Activated T-helper 9 cell treated with anti-CD3 and anti-CD28 coated beads, Interleukin-2, amount 50 U/mL, for 16 hours (primary cell): ENCODE results near the gene MOAP1.
"Not testable (repeated sequence)": the region's sequence is repeated elsewhere in the genome, so short reads cannot be mapped to it uniquely, and the experiment has no call there.

Experiments used
- DNase-seq: peaks from one replicate; pipeline ENCODE4 v3.0.0-alpha.2; 2020; ENCODE audit warnings: low read depth

The MOAP1 gene

GRCh38 chr14:93146119-93146518, 38.6 kb downstream of the MOAP1 start:
- DNase-seq = no peak

- no peak for DNase-seq
Measured at GRCh38 chr14:93142854-93143652, 41.6 kb downstream of the MOAP1 start.

GRCh38 chr14:93137864-93138263, 46.8 kb downstream of the MOAP1 start:
- no peak for DNase-seq

- DNase-seq = not testable (repeated sequence)
Measured at GRCh38 chr14:93136508-93136907, 48.2 kb downstream of the MOAP1 start.

GRCh38 chr14:93136009-93136408, 48.7 kb downstream of the MOAP1 start:
- no peak for DNase-seq

GRCh38 chr14:93135399-93135798, 49.3 kb downstream of the MOAP1 start:
- DNase-seq = no peak

- no peak for DNase-seq
Measured at GRCh38 chr14:93133464-93133863, 51.2 kb downstream of the MOAP1 start.

- DNase-seq = no peak
Measured at GRCh38 chr14:93132472-93133065, 52.1 kb downstream of the MOAP1 start.
